GM12875 (cell line): Measurements from ENCODE around the gene DECR2.

Experiments used
- H3K4me3 ChIP-seq: one replicate; pipeline ENCODE4 v1.5.1; 2011; ENCODE audit warnings: low read depth, low read length, control low read depth
- CTCF ChIP-seq: IDR thresholded peaks from 2 replicates; pipeline ENCODE4 v1.5.1; 2011; ENCODE audit warnings: low read depth, mild to moderate bottlenecking, control low read depth, inconsistent platforms, low read length, moderate library complexity, borderline replicate concordance; ENCODE audit not compliant: insufficient read depth

The DECR2 gene

GRCh38 chr16:400061-400591 is 1.6 kb upstream of the DECR2 start:
- no peak for TF ChIP-seq CTCF
- peak overlapping the region; percentile 98 for H3K4me3 ChIP-seq

- no peak for TF ChIP-seq CTCF
- no peak overlapping the region for H3K4me3 ChIP-seq
Measured at GRCh38 chr16:404971-405486, 3.3 kb downstream of the DECR2 start.

GRCh38 chr16:405548-406506 is 4.1 kb downstream of the DECR2 start:
- no peak for TF ChIP-seq CTCF
- no peak overlapping the region for H3K4me3 ChIP-seq

GRCh38 chr16:407253-407652 is 5.6 kb downstream of the DECR2 start:
- TF ChIP-seq CTCF: no peak

GRCh38 chr16:410516-411178 is 9.0 kb downstream of the DECR2 start:
- H3K4me3 ChIP-seq: no peak overlapping the region
- no peak for TF ChIP-seq CTCF

More at GRCh38 chr16:407253-407652, 5.6 kb downstream of the DECR2 start:
- H3K4me3 ChIP-seq: no peak overlapping the region

GRCh38 chr16:411576-412265 is 10.0 kb downstream of the DECR2 start:
- H3K4me3 ChIP-seq: no peak overlapping the region
- no peak for TF ChIP-seq CTCF
